Neural progenitor cell (in vitro differentiated cells): ENCODE measurements around the gene KRTAP5-1.

Experiments used
- EZH2 ChIP-seq: fragments of 200-600 bp; sonication (generic); IDR thresholded peaks from 2 replicates; pipeline ENCODE4 v1.6.1; 2017; ENCODE audit warnings: antibody characterized with exemption, mild to moderate bottlenecking, moderate library complexity
- TF ChIP-seq, protein P1 (sequence below): fragments of 200-600 bp; sonication (generic); IDR thresholded peaks from 2 replicates; pipeline ENCODE4 v1.5.1; 2017; ENCODE audit warnings: antibody characterized with exemption, mild to moderate bottlenecking

DNA sequence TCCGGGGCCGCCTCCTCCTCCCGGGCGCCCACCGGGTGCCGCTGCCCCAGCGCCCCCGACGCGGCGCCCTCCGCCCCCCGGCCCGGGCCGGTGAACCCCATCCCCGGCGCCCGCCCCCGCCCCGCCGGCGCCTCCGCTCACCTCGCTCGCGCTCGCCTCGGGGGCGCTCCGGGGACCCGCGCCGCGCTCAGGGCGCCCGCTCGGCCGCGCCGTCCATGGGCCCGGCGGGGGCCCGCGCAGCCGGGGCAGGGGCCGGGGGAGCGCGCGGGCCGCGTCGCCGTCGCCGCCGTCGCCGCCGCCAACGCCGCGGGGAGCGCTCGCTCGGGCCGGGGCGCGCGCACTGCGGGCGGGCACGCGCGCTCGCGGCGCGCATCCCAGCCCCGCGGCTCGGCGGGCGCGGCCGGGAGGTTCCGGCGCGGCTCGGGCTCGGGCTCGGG lies 13.3 kb downstream of the KRTAP5-1 start:
- TF ChIP-seq, protein P1, sequence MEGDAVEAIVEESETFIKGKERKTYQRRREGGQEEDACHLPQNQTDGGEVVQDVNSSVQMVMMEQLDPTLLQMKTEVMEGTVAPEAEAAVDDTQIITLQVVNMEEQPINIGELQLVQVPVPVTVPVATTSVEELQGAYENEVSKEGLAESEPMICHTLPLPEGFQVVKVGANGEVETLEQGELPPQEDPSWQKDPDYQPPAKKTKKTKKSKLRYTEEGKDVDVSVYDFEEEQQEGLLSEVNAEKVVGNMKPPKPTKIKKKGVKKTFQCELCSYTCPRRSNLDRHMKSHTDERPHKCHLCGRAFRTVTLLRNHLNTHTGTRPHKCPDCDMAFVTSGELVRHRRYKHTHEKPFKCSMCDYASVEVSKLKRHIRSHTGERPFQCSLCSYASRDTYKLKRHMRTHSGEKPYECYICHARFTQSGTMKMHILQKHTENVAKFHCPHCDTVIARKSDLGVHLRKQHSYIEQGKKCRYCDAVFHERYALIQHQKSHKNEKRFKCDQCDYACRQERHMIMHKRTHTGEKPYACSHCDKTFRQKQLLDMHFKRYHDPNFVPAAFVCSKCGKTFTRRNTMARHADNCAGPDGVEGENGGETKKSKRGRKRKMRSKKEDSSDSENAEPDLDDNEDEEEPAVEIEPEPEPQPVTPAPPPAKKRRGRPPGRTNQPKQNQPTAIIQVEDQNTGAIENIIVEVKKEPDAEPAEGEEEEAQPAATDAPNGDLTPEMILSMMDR, result no peak
- TF ChIP-seq EZH2, result no peak
